H9 (cell line): ENCODE data around the gene PODNL1. TPM values are rescaled to one million over a fixed set of nuclear protein-coding genes. Genes with fewer than 3 reads are reported as not detected.

ENCODE experiments used
- DNase-seq: peaks from one replicate; pipeline ENCODE4 v3.0.0-alpha.2; 2017
- H2AFZ ChIP-seq: one replicate; pipeline ENCODE4 v1.6.1; 2013; ENCODE audit warnings: mild to moderate bottlenecking, low read length, control low read depth, moderate library complexity
- H2AK5ac ChIP-seq: 2 replicates; pipeline ENCODE4 v1.6.1; 2013; ENCODE audit warnings: low read length, control low read depth, mixed read lengths; ENCODE audit not compliant: insufficient read length
- H2BK120ac ChIP-seq: one replicate; pipeline ENCODE4 v1.6.1; 2013; ENCODE audit warnings: low read depth, mild to moderate bottlenecking, low read length, control low read depth, inconsistent platforms; ENCODE audit not compliant: poor library complexity, severe bottlenecking
- H2BK12ac ChIP-seq: 2 replicates; pipeline ENCODE4 v1.6.1; 2013; ENCODE audit warnings: low read length, control low read depth, mixed read lengths, low read depth; ENCODE audit not compliant: insufficient read length
- H2BK15ac ChIP-seq: 2 replicates; pipeline ENCODE4 v1.6.1; 2013; ENCODE audit warnings: low read depth, low read length, control low read depth
- H2BK20ac ChIP-seq: one replicate; pipeline ENCODE4 v1.6.1; 2013; ENCODE audit warnings: low read depth, mild to moderate bottlenecking, low read length, control low read depth, inconsistent platforms; ENCODE audit not compliant: poor library complexity, severe bottlenecking
- H2BK5ac ChIP-seq: 2 replicates; pipeline ENCODE4 v1.6.1; 2013; ENCODE audit warnings: low read length, control low read depth, mixed read lengths; ENCODE audit not compliant: insufficient read length
- H3K14ac ChIP-seq: 2 replicates; pipeline ENCODE4 v1.6.1; 2013; ENCODE audit warnings: low read length, control low read depth; ENCODE audit not compliant: insufficient read depth
- H3K18ac ChIP-seq: 2 replicates; pipeline ENCODE4 v1.6.1; 2013; ENCODE audit warnings: low read depth, mild to moderate bottlenecking, mixed read lengths, low read length, control low read depth; ENCODE audit not compliant: insufficient read length
- H3K23ac ChIP-seq: 2 replicates; pipeline ENCODE4 v1.6.1; 2013; ENCODE audit warnings: low read length, control low read depth, mixed read lengths, low read depth; ENCODE audit not compliant: insufficient read length
- H3K23me2 ChIP-seq: 2 replicates; pipeline ENCODE4 v1.6.1; 2013; ENCODE audit warnings: low read depth, mild to moderate bottlenecking, mixed read lengths, low read length, control low read depth; ENCODE audit not compliant: insufficient read length, poor library complexity, severe bottlenecking
- H3K27ac ChIP-seq: 2 replicates; pipeline ENCODE4 v1.5.1; 2013; ENCODE audit warnings: low read length, control low read depth, mixed read lengths, low read depth; ENCODE audit not compliant: insufficient read length
- H3K27me3 ChIP-seq: 2 replicates; pipeline ENCODE4 v1.6.1; 2013; ENCODE audit warnings: low read length, control low read depth, inconsistent platforms; ENCODE audit not compliant: insufficient read depth
- H3K4ac ChIP-seq: 2 replicates; pipeline ENCODE4 v1.6.1; 2013; ENCODE audit warnings: low read depth, mild to moderate bottlenecking, control low read depth, inconsistent platforms, low read length, moderate library complexity
- H3K4me1 ChIP-seq: 2 replicates; pipeline ENCODE4 v1.6.1; 2013; ENCODE audit warnings: low read length, control low read depth, inconsistent platforms; ENCODE audit not compliant: insufficient read depth
- H3K4me2 ChIP-seq: 2 replicates; pipeline ENCODE4 v1.6.1; 2013; ENCODE audit warnings: low read length, control low read depth, mixed read lengths; ENCODE audit not compliant: insufficient read length, insufficient read depth
- H3K56ac ChIP-seq: 2 replicates; pipeline ENCODE4 v1.6.1; 2013; ENCODE audit warnings: low read depth, mild to moderate bottlenecking, mixed read lengths, low read length, control low read depth; ENCODE audit not compliant: insufficient read length
- H3K79me1 ChIP-seq: 2 replicates; pipeline ENCODE4 v1.6.1; 2013; ENCODE audit warnings: low read depth, mild to moderate bottlenecking, moderate library complexity, low read length, control low read depth, inconsistent platforms; ENCODE audit not compliant: insufficient read depth, poor library complexity, severe bottlenecking
- H3K79me2 ChIP-seq: 2 replicates; pipeline ENCODE4 v1.6.1; 2013; ENCODE audit warnings: low read length, control low read depth, inconsistent platforms; ENCODE audit not compliant: insufficient read depth
- H3K9ac ChIP-seq: 2 replicates; pipeline ENCODE4 v1.6.1; 2013; ENCODE audit warnings: low read length, control low read depth, mixed read lengths; ENCODE audit not compliant: insufficient read length; ENCODE audit errors: extremely low read depth
- H3K9me3 ChIP-seq: one replicate; pipeline ENCODE4 v1.6.1; 2013; ENCODE audit warnings: low read depth, low read length, inconsistent platforms; ENCODE audit not compliant: control insufficient read depth
- H3T11ph ChIP-seq: one replicate; pipeline ENCODE4 v1.6.1; 2013; ENCODE audit warnings: mild to moderate bottlenecking, low read length, control low read depth, inconsistent platforms
- H4K20me1 ChIP-seq: one replicate; pipeline ENCODE4 v1.6.1; 2013; ENCODE audit not compliant: control insufficient read depth, insufficient read length, insufficient read depth
- H4K5ac ChIP-seq: 2 replicates; pipeline ENCODE4 v1.6.1; 2013; ENCODE audit warnings: low read depth, mild to moderate bottlenecking, mixed read lengths, low read length, control low read depth; ENCODE audit not compliant: insufficient read length
- H4K8ac ChIP-seq: replicated peaks from 2 replicates; pipeline ENCODE4 v1.6.1; 2013; ENCODE audit warnings: low read length, control low read depth, mixed read lengths, low read depth; ENCODE audit not compliant: insufficient read length
- H4K91ac ChIP-seq: 2 replicates; pipeline ENCODE4 v1.6.1; 2013; ENCODE audit warnings: low read depth, mild to moderate bottlenecking, moderate library complexity, mixed read lengths, low read length, control low read depth; ENCODE audit not compliant: insufficient read length
- H3K27ac Mint-ChIP-seq, 3 experiments: 2 replicates in 2 of 3; 3 replicates in 1 of 3; pipeline ENCODE4 v1.8.0; 2020 to 2021; ENCODE audit warnings: mixed read lengths in 3 of 3, mild to moderate bottlenecking in 1 of 3, moderate library complexity in 1 of 3
- H3K27me3 Mint-ChIP-seq: 2 replicates; pipeline ENCODE4 v1.8.0; 2021; ENCODE audit warnings: low read depth, mild to moderate bottlenecking, moderate library complexity, mixed read lengths
- H3K36me3 Mint-ChIP-seq, 3 experiments: 2 replicates in 2 of 3; 3 replicates in 1 of 3; pipeline ENCODE4 v1.8.0; 2020 to 2021; ENCODE audit warnings: low read depth in 3 of 3, mixed read lengths in 3 of 3; ENCODE audit not compliant: insufficient read depth in 1 of 3
- H3K4me1 Mint-ChIP-seq, 2 experiments: 2 replicates each; pipeline ENCODE4 v1.8.0; 2020; ENCODE audit warnings: mixed read lengths in 2 of 2
- H3K4me3 Mint-ChIP-seq, 2 experiments: 2 replicates in 1 of 2; 3 replicates in 1 of 2; pipeline ENCODE4 v1.8.0; 2020 to 2021; ENCODE audit warnings: mild to moderate bottlenecking in 2 of 2, mixed read lengths in 2 of 2, moderate library complexity in 1 of 2
- H3K9me3 Mint-ChIP-seq, 2 experiments: 2 replicates in 1 of 2; 3 replicates in 1 of 2; pipeline ENCODE4 v1.8.0; 2020; ENCODE audit warnings: mild to moderate bottlenecking in 2 of 2, mixed read lengths in 2 of 2, moderate library complexity in 1 of 2
- CTCF ChIP-seq: fragments of 200-600 bp; sonication (generic); conservative IDR thresholded peaks from 3 replicates; pipeline ENCODE4 v1.8.0; 2021; ENCODE audit warnings: antibody characterized with exemption, mild to moderate bottlenecking
- WGBS: extraction: QIAGEN DNeasy Blood & Tissue Kit; methylation state at CpG from one replicate; pipeline ENCODE4 v1.1.7; 2013; ENCODE audit warnings: missing lambda C conversion rate, low lambda C conversion rate, mixed read lengths; ENCODE audit not compliant: insufficient read length; ENCODE audit errors: extremely low coverage; 5-methylcytosine and 5-hydroxymethylcytosine counted together
- total RNA-seq: library from RNA; stranded (reverse); gene quantifications from 2 replicates; pipeline ENCODE4 v1.2.1, GENCODE V29; 2021

The PODNL1 gene
- total RNA-seq, 1 experiment from 2014 or later, result 0.68 TPM

- Histone ChIP-seq H3K27me3 (no peaks in the 10 kb centered on the region), H3K23me2 (no peaks in the 10 kb centered on the region), H2BK12ac (no peak overlapping the region), H3K27ac (no peak overlapping the region), H3K18ac (peak overlapping the region; percentile 80), H3K14ac (peak overlapping the region; percentile 88), H3K56ac (no peak overlapping the region), H2BK120ac (no peak overlapping the region), H3K79me2 (no peaks in the 10 kb centered on the region), H2BK15ac (no peak overlapping the region), H3T11ph (no peak overlapping the region), H2BK5ac (no peak overlapping the region), H3K4ac (no peak overlapping the region), H4K20me1 (no peaks in the 10 kb centered on the region), H4K91ac (no peak overlapping the region), H2AK5ac (no peak overlapping the region), H3K23ac (no peak overlapping the region), H3K4me2 (peak overlapping the region; percentile 20), H4K5ac (no peak overlapping the region), H2AFZ (no peak overlapping the region), H4K8ac (no peak overlapping the region), H3K9ac (no peak overlapping the region), H3K9me3 (no peaks in the 10 kb centered on the region), H3K4me1 (no peaks in the 10 kb centered on the region), H3K79me1 (no peaks in the 10 kb centered on the region), H2BK20ac (no peak overlapping the region)
- peak; percentile 99 for DNase-seq
- Mint-ChIP-seq H3K9me3 (no peaks in the 10 kb centered on the region), H3K27me3 (no peaks in the 10 kb centered on the region), H3K27ac (peak overlapping the region in 2 of 3 experiments; percentile 32 to 91; a peak in 3 of 7 replicates), H3K36me3 (peaks cover 0 to 21% (median 6%) of the 10 kb centered on the region in 3 experiments; a peak in 5 of 7 replicates), H3K4me3 (peak overlapping the region; percentile 54 to 72), H3K4me1 (peaks cover 15 to 23% of the 10 kb centered on the region in 2 experiments)
- no peak for TF ChIP-seq CTCF
- no CpG with 5 or more reads among the region's 74 CpGs for WGBS
Measured at GRCh38 chr19:13978351-13979243, 40.4 kb upstream of the PODNL1 start.
